ENCODE measurements around the gene COQ8A.
"Not testable (repeated sequence)": the region's sequence is repeated elsewhere in the genome, so short reads cannot be mapped to it uniquely, and the experiment has no call there.

COQ8A gene

DNA sequence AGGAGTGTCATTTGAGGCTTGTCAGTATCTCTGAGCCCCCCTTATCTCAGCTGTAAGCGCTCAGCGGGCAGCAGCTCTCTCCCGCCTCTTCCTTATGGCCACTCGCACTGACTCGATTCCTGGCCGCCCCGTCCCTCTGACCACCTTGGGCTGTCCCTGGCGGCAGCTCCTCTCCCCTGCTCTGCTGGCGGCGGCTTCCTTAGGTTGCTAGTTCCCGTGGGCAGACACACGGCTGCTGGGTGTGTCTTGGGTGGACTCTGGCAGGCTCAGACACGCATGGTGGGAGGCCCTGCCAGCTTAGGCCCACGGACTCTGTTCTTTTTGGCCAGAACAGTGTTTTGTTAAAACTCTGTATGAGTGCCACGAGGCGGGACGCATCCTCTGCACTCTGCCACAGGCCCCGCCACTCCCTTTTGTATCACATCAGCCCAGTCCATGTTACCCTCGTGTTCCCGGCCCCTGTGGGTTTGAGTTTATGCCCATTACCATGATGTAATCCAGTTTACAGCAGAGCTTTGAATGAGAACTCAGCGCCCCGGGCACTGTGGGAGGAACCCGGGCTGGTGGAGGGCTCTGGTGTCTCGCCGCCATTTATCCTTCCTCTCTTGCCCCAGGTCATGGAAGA lies 45.9 kb downstream of the COQ8A start:
- DNase-seq: no peak

DNA sequence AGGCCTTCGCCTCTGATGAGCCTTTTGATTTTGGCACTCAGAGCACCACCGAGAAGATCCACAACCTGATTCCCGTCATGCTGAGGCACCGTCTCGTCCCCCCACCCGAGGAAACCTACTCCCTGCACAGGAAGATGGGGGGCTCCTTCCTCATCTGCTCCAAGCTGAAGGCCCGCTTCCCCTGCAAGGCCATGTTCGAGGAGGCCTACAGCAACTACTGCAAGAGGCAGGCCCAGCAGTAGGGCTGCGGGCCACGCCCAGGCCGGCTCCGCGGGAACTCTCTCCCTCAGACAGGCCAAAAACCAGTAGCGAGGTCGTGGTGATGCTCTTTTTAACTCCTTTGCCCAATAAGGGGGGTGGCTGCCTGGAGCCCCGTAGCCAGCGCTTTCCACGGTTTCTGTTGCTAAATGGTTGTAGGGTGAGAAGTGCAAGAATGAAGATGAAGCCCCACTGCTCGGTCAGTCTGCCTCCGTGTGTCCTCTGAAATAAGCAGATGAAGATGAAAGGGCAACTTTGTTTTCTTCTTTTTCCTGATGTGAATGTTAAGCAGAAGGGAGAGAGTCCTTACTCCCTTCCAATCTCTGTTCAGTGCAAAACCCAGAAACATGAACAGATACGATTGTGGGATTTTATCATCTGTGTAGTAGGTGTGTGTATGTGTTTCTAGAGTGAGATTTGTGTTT lies 46.5 kb downstream of the COQ8A start:
- no peak for DNase-seq

DNA sequence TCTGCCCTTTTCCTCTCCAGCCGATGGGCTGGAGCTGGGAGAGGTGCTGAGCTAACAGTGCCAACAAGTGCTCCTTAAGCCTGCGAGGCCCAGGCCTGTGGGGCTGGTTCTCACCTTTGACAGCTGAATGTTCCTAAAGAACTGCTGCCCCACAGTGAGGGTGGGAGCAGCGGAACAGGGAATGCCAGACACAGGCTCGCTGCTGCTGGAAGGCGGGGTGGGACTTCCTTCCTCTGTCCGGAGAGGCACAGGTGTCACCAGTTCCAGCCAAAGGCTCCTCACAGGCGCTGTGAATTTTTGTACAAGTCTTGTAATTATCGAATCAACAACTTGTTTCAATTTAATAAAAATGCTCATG lies 47.1 kb downstream of the COQ8A start:
- no peak for DNase-seq

DNA sequence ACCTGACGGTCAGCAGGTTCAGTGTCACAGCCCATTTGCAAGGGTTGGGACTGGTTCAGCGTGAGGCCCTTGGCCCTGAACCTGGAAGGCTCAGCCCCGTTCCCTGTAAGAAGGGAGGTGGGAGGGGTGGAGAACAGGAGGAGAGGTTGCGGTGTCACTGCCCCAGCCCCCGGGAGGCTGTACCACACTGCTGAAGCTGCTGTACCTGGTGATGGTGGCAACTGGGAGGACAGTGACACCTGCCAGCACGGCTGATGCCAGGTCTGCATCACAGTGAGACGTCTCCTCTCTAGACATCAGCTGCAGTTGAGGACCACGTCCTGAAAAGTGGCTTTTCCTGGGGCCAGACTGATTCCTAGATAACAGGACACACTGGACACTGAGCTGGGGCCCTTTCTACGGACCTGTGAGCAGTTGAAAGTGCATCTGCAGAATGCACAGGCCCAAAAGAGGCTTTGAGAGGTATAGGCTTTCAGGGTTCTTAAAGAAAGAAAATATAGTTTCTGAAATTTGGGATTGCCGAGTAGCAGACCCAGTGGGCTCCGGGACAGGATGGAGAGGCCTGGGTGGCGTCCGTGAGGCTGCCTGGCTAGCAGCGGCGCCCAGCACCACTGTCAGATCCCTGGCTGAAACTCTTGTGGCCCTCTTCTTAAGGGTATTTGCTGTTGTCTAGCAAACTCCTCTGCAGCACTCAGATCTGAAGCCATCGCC lies 47.7 kb downstream of the COQ8A start:
- no peak for DNase-seq

DNA sequence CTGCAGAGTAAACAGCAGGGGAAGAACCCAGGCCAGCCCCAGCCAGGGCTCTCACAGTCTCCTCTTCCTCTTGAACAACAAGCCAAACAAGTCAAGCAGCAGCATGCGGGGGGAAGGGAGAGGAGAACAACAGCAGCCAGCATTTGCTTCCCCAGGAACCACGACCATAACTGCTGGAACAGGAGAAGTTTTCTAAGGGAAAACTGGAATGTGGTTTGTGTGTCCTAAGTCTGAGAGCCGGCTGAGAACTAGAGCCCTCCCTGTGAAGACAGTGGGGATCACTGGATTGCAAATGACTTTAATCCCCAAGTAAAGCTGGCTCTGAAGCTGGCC lies 48.2 kb downstream of the COQ8A start:
- DNase-seq: no peak

DNA sequence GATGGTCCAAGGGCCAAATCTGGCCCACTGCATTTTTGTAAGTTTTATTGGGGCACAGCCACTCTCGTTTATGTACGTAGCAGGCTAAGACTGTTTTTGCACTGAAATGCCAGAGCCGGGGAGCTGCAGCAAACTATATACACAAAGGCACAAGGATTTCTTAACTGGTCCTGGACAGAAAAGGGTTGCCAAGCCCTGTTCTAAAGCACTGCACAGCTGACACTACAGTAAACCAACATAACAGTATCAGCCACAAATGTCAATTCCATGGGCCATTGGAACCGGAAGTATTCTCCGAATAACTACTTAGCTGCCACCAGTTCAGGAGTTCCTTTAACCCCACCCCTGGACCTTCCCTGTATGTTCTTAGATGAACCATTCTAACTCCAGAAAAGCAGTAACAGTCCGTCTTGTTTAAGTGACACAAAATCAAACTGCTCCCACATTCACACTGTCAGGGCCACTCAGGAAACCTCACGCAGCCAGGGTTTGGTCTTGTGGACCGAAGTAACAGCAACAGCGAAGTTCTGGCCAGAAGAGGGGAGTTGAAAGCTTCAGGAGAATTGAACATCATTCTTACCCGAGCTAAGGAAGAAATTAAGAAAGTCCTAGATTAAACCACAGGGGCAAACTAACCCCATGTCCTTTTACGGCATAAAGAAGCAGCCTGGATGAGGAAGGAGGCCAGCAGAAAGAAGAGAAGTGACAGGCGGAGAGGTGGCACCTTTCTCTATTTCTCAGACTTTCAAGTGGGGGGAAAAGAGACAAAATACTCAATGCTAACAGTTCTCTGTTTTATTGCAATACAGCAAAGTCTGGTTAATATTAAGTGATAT lies 49.2 kb downstream of the COQ8A start:
- no peak for DNase-seq

DNA sequence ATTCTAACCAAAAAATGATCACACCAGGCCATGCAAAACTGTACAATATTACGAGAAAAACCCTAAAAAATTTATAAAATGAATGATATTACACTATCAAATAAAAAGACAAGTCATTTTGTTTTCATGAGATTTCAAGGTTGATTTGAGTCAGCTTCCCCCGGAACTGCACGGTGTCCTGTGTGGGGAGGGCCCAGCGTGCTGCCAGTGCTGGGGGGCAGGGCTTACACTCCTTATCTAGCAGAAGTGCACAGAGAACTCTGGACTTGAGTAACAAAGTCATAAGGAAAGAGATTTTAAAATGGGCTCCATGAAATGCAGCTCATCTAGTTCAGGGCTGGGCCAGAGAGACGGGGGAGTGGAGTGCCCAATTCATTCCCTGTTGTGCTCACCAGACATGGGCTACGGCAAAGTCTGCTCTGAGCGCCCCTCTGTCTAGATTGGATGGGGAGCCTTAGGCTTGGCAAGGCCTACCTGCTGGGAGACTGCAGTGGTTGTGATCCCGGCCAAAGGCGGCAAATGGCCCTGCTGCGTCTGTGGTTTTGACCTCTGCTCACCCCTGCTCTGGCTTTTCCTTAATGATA lies 50.1 kb downstream of the COQ8A start:
- DNase-seq: no peak

DNA sequence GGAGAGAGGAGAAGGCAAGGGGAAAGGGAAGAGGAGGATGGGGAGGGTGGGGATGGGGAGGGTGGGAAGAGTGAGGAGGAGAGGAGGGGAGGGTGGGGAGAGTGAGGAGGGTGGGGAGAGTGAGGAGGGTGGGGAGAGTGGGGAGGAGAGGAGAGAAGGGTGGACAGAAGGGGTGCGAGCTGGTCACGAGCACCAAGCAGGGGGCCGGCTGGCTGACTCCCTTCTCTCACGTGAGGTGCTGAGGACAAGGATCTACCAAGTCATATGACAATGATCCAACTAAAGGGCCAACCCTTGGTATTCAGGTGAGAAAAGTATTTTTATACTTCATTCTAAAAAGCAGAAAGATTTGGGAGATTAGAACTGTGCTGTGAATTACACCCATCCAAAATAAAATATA lies 51.8 kb downstream of the COQ8A start:
- no peak for DNase-seq

DNA sequence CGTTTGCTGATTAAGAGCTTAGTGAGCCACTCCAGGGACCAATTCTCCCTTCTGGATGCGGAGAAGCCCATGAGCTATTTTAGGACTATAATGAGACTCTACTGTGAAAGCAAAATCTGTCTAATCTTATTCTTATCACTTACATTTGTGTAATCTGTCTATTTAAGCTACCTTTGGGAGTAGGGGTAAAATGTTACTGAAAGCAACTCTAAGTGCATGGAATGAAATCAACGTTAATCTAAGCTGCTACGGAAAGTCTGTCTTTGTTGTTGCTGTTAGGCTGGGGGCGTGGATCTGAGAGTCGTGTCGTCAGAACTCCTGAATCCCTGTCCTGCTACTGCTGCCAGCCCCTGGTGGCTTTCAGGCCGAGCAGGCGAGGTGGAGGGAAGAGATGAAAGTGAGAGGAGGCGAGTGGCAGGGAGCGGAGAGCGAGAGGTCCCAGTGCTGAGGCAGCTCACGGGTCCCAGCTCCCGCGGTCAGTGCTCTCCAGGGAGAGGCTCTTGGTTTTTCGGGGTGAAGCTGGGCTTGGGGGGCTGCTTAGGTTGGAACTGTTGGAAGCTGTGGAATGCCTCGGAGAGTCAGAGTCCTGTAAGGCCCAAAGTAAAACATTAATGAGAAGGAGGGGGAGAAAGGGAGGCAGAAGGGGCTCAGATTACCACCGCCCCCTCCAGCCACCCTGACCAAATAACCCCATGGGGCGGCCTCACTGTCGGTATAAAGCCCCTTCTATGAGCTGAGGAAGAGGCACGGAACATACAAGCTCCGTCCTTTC lies 53.9 kb downstream of the COQ8A start:
- DNase-seq: no peak

DNA sequence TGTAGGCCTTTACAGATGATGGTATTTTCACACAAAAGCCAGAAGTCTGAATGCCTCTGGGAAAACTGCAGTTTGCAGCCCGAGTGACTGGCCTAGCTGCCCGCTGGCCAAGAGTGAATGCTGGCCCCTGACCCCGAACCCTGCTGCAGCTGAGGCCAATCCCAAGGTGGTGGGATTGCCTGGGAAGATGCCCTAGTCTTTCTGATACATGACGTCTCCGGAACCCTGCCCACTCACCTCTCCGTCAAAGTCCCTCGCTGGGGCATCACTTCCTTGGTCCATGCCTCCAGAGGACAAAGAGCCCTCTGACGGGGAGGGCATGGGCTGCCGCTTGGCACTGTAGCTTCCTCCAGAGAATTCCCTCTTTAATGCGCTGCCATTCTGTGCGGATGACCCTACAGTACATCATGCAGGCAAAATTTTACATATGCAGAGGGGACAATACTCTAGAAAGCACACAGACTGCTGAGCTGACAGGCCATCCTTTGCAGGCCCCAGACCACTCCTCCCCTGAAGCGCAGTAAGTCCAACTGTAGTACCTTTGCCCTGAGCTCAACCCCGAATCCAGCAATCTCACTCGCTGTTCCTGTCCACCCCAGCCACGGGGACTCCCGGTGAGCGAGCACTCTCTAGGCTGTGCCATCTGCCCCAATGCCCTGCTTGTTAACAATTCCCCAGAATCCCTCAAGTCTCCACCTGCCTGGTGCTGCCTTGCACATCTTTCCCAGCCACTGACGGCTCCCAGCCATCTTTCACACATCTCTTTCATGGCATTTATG lies 54.7 kb downstream of the COQ8A start:
- no peak for DNase-seq

DNA sequence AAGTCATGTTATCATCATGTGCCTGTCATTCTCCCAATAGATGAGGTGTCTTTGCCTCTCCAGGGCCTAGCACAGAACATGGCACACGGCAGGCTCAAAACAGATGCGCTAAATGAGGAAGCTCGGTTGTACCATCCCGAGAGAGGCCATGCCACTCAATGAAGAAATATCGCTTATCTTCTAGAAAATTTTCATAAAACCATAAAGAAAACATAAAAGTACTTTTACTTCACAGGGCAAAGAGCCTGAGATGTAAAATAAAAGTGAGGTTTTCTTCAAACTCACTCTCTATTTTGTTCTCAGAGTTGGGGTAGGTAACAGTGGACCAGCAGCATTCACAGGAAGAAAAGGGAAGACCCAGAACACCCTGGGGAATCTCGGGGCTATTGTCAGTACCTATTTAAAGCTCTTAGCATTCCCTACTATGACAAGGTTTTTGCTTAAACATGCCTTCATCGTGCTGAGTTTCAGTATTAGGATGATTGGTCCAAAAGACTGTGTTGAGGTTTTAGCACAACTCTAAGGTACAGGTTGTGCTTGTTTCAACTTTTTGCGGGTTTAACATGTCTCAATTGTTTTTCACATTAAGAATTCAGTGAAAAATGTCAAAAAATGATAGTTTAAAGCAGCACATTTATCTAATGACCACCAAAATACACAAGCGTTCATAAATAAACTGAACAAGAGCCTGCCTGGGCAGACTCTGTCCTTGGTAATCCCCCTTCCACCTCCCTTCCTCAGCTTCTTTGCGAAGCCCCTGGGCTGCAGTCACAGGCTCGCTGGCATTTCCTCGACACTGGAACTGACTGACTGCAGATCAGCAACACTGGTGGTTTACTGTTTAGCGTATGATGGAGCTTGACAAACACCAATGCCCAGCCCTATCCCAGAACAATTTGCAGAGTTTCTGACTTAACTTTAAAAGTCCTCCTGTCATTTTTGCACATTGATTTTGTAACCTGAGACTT lies 55.6 kb downstream of the COQ8A start:
- no peak for DNase-seq

DNA sequence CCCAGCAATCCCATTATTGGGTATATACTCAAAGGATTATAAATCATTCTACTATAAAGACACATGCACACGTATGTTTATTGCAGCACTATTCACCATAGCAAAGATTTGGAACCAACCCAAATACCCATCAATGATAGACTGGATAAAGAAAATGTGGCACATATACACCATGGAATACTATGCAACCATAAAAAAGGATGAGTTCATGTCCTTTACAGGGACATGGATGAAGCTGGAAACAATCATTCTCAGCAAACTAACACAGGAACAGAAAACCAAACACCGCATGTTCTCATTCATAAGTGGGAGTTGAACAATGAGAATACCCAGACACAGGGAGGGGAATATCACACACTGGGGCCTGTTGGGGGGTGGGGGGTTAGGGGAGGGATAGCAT lies 59.5 kb downstream of the COQ8A start:
- DNase-seq: not testable (repeated sequence)

DNA sequence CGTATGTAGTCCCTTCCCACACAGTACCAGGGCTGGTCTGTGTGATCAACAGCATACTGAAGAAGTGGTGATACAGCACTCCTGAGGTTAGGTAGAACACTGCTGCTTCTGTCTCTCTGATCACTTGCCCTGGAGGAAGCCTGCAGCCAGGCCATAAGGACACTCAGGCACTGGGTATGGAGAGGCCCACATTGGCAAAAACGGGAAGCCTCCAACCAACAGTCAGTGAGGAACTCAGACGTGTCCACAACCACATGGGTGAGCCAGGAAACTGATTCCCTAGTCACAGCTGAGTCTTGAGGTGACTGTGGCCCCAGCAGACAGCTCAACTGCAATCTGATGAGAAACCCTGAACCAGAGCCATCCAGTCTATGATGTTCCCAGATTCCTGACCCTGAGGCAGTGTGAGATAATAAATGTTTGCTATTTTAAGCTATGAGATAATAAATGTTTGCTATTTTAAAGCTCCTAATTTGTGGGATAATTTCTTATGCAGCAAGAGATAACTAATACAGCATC lies 62.5 kb downstream of the COQ8A start:
- DNase-seq: no peak

DNA sequence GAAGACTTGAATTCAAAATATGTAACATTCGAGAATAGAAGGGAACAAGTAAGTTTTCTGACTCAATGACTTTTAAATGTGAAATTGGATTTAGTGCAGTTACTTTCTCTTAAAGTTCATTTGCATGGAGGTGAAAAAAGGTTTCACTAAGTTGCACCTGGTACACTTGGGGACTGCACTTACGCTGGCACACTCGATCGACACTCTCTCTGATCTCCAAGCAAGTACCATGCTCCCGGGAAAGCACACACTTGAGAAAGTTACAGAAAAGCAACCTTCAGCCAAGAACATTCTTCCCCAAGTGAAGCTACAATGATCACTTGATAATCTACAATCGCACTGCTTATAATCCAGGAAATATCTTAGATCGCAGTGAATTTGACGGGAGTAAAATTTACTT lies 63.1 kb downstream of the COQ8A start:
- no peak for DNase-seq

DNA sequence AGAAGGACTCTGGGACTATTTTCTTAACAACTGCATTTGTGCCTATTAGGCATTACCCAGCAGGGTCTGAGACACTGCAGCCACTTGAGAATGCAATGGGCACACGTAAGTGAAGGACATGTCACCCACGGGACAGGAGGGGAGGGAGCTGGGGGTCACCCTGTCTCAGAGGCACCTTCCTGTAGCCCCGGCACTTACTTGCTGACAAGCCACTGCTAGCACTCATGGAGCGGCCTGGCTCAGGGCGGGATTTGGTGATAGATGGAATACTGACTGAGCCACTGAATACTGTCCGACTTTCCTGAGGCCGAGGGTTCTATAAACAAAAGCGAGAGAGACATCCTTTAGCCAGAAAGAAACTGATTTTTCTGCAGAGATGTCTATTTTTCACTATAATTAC lies 64.7 kb downstream of the COQ8A start:
- DNase-seq: no peak

DNA sequence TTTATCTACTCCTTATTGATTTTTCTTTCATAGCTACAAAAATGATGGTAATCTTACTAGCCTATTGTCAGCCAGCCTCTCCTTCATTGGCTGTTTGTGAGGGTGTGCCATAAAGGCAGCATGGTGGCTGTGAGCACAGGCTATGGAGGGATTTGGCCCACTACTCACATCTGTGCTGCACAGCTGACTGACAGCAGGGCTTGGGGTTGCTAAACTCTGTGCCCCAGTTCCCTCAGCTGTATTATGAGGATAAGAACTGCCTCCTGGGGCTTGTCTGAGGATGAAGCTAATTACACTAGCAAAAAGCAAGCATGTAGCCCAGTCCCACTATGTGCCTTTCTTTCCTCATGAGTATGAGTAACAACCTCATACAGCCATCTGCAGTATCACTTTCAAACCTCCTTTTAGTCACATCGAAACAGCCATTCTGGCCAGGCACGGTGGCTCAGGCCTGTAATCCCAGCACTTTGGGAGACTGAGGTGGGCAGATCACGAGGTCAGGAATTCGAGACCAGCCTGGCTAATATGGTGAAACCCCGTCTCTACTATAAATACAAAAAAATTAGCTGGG lies 66.2 kb downstream of the COQ8A start:
- no peak for DNase-seq

DNA sequence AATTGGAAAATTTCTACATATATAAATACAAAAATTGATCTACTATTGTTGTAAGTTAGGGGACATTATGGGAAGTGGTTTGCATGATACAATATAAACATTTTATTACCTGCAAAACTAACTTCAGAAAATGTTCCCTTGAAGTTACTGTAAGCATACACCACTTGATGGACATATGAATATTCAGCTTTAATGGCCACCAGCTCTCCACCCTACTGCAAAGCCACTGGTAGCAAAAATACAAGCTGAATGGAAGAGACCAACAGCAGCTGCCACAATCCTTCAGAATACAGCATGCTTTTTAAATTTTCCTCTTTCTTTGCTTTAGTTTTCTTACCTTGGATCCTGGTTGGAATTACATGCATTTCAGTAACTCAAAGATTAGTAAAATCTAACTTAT lies 69.8 kb downstream of the COQ8A start:
- no peak for DNase-seq

DNA sequence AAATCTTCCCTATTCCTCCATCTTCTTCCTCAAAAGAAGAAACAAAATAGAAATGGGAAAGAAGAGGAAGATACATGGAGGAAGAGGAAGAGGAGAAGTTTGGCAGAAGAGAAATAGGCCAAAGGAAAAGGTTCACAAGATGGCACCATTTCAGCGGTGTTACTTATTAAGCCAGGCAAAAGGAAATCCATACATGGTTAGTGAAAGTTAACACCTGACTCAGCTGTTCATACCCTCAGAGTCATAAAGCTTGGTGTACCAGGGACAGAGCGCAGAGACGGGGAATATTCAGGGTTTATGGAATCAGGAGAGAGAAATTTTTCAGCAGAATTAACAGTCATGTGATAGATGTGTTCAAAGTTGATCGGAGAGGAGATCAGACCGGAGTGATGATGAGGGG lies 70.6 kb downstream of the COQ8A start:
- no peak for DNase-seq

DNA sequence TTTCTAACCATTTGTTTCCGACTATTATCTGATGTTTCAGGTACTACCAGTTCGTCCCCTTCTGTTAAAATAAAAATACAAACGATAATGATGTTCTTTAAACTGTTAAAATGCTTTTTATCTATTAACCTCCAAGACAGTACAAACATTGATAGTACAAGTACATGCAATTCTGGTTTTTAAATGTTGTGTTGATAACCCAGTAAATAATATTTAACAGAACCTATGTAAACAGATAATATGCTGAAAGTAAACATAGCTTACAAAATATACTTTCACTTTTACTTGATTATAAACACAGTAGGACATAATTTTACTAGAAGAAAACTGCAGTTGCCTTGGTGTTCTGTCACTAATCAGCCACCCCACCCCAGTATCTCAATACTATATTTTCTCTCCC lies 76.9 kb downstream of the COQ8A start:
- DNase-seq: no peak

DNA sequence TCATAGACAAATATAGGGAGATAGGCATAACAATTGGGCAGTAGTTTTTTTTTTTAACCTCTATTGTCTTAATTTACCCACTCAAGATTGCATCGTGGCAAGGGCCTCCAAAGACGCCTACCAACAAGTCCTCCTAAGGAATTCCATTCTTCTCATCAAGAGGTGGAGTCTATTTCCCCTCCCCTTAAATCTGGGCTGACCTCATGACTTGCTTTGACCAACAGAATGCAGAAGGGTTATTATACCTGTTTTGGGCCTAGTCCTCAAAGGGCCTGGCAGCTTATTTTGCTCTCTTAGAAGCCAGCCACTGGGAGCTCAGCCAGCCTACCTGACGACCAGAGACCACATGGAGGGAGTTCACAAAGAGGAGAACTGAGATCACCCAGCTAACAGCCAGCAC lies 92.3 kb downstream of the COQ8A start:
- DNase-seq: no peak
